ENCODE data around the gene MVD. TPM values are rescaled to one million over a fixed set of nuclear protein-coding genes. Genes with fewer than 3 reads are reported as not detected.

The MVD gene
- total and polyA plus RNA-seq, 10 of the 15 experiments (the other 5 are each of a cell fraction or from before 2014, with no cell fraction given), result 5.0 to 147 (median 65.0) TPM

DNA sequence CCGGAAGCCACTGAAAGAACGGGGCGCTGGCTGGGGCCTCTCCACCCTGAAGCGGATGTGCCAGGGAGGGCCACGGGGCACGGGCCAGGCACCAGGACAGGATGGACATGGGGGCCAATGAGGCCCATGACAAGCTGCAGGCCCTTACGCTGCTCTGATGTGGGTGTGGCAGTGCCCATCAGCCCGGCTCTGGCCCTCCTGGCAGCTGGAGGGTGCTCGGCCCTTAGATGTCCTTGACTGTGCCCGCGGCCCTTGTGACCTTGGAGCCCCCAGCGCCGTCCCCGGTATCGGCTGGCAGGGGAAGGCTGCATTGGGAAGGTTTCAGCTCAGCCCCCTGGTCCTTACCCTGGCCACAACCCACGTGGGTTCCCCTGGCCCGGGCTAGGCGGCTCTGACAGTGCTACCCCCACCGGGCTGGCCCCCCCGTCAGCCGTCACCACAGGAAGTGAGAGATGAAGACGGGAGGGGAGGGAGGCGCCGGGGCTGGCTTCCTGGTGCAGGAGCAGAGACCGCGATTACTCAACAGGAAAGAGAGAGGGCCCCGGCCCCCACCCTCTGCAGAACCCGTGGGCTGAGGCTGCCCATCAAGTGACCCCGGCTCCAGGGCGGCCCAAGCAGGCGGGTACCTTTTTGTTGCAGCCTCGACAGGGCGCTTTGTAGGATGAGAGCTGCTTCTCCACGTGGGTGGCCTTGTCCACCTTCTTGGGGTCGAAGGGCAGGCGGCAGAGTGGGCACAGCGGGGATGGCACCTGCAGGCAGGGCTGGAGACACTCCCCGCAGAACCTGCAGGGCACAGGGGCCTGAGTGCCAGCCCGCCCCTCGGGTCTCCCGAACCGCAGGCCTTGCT lies 38.0 kb upstream of the MVD start (continued):
- TF ChIP-seq ZNF384 (IDR thresholded peaks at IDR 0.05; ENCODE audit: borderline replicate concordance, low read depth, low read length) (no peak), RBBP5 (conservative IDR thresholded peaks at IDR 0.05) (no peak), JUNB (IDR thresholded peaks at IDR 0.05) (peak; percentile 58; the same call in 1 of the 2 replicates), BMI1 (IDR thresholded peaks at IDR 0.05; ENCODE audit: borderline replicate concordance) (no peak), PML (IDR thresholded peaks at IDR 0.05; ENCODE audit: low read length) (no peak), JUND (IDR thresholded peaks at IDR 0.05; ENCODE audit: low read depth, low read length) (peak; percentile 41; the same call in 1 of the 2 replicates), CEBPB (IDR thresholded peaks at IDR 0.05; ENCODE audit: borderline replicate concordance in 1 of 2, low read depth in 2 of 2, low read length in 2 of 2) (peak in 1 of 2 experiments; percentile 49; a peak in 1 of 4 replicates), NR2C1 (IDR thresholded peaks at IDR 0.05) (peak; percentile 40; the same call in 1 of the 2 replicates), NRF1 (conservative IDR thresholded peaks at IDR 0.05; ENCODE audit: low read depth, low read length) (no peak), ZNF622 (IDR thresholded peaks at IDR 0.05) (no peak), SPI1 (IDR thresholded peaks at IDR 0.05; ENCODE audit: borderline replicate concordance, insufficient read depth, low read depth, low read length) (peak; percentile 71)
- TF ChIP-seq, protein P1, sequence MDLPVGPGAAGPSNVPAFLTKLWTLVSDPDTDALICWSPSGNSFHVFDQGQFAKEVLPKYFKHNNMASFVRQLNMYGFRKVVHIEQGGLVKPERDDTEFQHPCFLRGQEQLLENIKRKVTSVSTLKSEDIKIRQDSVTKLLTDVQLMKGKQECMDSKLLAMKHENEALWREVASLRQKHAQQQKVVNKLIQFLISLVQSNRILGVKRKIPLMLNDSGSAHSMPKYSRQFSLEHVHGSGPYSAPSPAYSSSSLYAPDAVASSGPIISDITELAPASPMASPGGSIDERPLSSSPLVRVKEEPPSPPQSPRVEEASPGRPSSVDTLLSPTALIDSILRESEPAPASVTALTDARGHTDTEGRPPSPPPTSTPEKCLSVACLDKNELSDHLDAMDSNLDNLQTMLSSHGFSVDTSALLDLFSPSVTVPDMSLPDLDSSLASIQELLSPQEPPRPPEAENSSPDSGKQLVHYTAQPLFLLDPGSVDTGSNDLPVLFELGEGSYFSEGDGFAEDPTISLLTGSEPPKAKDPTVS (IDR thresholded peaks at IDR 0.05; ENCODE audit: low read depth, low read length), result no peak
- TF ChIP-seq, protein P2, sequence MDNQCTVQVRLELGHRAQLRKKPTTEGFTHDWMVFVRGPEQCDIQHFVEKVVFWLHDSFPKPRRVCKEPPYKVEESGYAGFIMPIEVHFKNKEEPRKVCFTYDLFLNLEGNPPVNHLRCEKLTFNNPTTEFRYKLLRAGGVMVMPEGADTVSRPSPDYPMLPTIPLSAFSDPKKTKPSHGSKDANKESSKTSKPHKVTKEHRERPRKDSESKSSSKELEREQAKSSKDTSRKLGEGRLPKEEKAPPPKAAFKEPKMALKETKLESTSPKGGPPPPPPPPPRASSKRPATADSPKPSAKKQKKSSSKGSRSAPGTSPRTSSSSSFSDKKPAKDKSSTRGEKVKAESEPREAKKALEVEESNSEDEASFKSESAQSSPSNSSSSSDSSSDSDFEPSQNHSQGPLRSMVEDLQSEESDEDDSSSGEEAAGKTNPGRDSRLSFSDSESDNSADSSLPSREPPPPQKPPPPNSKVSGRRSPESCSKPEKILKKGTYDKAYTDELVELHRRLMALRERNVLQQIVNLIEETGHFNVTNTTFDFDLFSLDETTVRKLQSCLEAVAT (IDR thresholded peaks at IDR 0.05), result peak; percentile 55; the same call in 1 of the 2 replicates
- TF ChIP-seq, protein P3, sequence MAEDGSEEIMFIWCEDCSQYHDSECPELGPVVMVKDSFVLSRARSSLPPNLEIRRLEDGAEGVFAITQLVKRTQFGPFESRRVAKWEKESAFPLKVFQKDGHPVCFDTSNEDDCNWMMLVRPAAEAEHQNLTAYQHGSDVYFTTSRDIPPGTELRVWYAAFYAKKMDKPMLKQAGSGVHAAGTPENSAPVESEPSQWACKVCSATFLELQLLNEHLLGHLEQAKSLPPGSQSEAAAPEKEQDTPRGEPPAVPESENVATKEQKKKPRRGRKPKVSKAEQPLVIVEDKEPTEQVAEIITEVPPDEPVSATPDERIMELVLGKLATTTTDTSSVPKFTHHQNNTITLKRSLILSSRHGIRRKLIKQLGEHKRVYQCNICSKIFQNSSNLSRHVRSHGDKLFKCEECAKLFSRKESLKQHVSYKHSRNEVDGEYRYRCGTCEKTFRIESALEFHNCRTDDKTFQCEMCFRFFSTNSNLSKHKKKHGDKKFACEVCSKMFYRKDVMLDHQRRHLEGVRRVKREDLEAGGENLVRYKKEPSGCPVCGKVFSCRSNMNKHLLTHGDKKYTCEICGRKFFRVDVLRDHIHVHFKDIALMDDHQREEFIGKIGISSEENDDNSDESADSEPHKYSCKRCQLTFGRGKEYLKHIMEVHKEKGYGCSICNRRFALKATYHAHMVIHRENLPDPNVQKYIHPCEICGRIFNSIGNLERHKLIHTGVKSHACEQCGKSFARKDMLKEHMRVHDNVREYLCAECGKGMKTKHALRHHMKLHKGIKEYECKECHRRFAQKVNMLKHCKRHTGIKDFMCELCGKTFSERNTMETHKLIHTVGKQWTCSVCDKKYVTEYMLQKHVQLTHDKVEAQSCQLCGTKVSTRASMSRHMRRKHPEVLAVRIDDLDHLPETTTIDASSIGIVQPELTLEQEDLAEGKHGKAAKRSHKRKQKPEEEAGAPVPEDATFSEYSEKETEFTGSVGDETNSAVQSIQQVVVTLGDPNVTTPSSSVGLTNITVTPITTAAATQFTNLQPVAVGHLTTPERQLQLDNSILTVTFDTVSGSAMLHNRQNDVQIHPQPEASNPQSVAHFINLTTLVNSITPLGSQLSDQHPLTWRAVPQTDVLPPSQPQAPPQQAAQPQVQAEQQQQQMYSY (CRISPR knock-in tag; IDR thresholded peaks at IDR 0.05), result no peak

Data from GM12878 (cell line).